Measurements from ENCODE around the gene KCNIP1. TPM values are rescaled to one million over a fixed set of nuclear protein-coding genes. Genes with fewer than 3 reads are reported as not detected.

Gene KCNIP1
- total RNA-seq, result not detected in 2 replicates

DNA sequence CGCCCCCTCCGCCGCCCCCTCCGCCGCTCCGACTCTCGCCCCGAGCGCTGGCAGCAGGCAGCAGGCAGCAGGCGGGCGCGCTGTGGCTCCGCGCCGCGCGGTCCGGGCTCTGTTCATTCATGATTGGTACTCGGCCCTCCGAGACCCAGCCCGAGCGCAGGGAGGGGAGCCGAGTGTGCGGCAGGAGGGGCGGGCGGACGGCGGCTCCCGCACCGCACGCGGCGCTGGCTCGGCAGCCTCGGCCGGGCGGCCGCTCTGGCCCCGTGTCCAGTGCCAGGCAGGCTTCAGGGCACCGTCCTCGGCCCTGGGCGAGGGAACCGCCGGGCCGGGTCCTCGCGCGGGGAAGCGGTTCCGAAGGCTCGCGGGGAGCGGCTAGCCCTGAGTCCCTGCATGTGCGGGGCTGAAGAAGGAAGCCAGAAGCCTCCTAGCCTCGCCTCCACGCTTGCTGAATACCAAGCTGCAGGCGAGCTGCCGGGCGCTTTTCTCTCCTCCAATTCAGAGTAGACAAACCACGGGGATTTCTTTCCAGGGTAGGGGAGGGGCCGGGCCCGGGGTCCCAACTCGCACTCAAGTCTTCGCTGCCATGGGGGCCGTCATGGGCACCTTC is at the start of gene KCNIP1:
KCNIP1 (plus strand) TSS at position 31 of the 607 bp plus-strand sequence.

GRCh38 chr5:170783498-170784247 is 279.9 kb downstream of the KCNIP1 start, which contains the start of gene GABRP:
GABRP (plus strand) TSS chr5:170783725; CDS start chr5:170788616, 4,891 bp downstream.

Other genes starting within 250 kb of the KCNIP1 start
- not detected in 2 replicates for gene LCP2, start 206.2 kb upstream of the KCNIP1 start, total RNA-seq
- gene KCNMB1, start 114.7 kb upstream of the KCNIP1 start, total RNA-seq, result 0.07 and 0.39 TPM in 2 replicates